Stimulated activated CD8-positive, alpha-beta memory T cell treated with anti-CD3 and anti-CD28 coated beads, Interleukin-12 subunit alpha, Interleukin-12 subunit beta, amount 100 ng/mL, for 24 hours (primary cell): Measurements from ENCODE around the gene KRTAP9-8.
"Not testable (repeated sequence)": the region's sequence is repeated elsewhere in the genome, so short reads cannot be mapped to it uniquely, and the experiment has no call there.

ENCODE experiments used
- DNase-seq: peaks from one replicate; pipeline ENCODE4 v3.0.0-alpha.2; 2020; ENCODE audit errors: extremely low read depth

The KRTAP9-8 gene

GRCh38 chr17:41237949-41238437 is at the start of gene KRTAP9-8:
TSS of gene KRTAP9-8 (plus strand) at chr17:41237999. CDS start at chr17:41238052, 53 bp downstream.
- not testable (repeated sequence) for DNase-seq

DNA sequence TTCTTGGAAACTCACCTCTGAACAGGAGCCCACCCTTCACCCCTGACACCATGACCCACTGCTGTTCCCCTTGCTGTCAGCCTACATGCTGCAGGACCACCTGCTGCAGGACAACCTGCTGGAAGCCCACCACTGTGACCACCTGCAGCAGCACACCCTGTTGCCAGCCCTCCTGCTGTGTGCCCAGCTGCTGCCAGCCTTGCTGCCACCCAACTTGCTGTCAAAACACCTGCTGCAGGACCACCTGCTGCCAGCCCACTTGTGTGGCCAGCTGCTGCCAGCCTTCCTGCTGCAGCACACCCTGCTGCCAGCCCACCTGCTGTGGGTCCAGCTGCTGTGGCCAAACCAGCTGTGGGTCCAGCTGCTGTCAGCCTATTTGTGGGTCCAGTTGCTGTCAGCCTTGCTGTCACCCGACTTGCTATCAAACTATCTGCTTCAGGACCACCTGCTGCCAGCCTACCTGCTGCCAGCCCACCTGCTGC is 47.9 kb upstream of the KRTAP9-8 start, which contains the start of gene KRTAP9-1:
TSS of gene KRTAP9-1 (plus strand) at position 51 of the 482 bp plus-strand sequence. CDS start at position 51, 0 bp downstream.
- DNase-seq = not testable (repeated sequence)

DNA sequence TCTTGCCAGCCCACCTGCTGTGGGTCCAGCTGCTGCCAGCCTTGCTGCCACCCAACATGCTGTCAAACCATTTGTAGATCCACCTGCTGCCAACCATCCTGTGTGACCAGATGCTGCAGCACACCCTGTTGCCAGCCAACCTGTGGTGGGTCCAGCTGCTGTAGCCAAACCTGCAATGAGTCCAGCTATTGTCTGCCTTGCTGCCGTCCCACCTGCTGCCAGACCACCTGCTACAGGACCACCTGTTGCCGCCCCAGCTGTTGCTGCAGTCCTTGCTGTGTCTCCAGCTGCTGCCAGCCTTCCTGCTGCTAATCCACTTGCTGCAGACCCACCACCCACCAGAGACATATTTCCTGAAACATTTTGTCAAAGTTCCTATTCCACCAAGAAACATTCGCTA is 47.5 kb upstream of the KRTAP9-8 start:
- DNase-seq = no peak

- no peak for DNase-seq
Measured at GRCh38 chr17:41196068-41196467, 41.7 kb upstream of the KRTAP9-8 start.

DNA sequence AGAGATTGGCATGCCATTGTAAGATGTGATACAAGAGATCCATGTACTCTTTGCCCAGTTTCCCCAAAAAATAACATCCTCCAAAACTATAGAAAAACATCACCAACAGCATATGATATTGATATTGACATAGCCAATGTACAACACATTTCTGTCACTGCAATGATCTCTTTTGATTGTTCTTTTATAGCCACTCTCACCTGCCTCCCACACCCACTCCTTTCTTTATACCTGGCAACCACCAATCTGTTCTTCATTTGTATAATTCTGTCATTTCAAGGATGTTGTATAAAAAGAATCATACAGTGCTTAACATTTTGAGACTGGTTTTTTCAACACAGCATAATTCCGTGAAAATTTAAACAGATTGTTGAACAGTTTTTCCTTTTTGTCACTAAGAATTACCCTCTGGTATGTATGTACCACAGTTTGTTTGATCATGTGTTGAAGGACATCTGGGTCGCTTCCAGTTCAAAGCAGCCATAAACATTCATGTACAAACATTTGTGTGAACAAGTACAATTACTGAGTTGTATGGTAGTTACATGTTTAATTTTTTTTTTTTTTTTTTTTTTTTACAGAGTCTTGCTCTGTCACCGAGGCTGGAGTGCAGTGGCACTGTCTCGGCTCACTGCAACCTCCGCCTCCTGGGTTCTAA is 38.2 kb upstream of the KRTAP9-8 start:
- DNase-seq = no peak

GRCh38 chr17:41211845-41212466 is 25.8 kb upstream of the KRTAP9-8 start:
- no peak for DNase-seq

DNA sequence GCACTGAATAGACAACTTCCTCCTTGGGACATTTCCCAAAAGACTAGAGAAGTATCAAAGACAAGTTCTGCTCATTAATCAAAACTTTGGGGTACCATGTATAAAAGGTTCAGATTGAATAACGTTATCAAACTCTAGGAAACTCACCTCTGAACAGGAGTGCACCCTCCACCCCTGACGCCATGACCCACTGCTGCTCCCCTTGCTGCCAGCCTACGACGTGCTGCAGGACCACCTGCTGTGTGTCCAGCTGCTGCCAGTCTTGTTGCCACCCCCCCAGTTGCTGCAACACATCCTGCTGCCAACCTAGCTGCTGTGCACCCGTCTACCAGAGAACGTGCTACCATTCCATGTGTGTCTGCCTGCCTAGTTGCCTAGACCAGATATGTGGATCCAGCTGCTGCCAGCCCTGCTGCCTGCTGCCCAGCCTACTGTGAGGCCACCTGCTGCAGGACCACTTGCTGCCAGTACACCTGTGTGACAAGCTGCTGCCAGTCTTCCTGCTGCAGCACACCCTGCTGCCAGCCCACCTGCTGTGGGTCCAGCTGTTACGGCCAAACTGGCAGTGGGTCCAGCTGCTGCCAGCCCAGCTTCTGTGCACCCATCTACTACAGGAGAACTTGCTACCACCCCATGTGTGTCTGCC is 25.2 kb upstream of the KRTAP9-8 start:
- no peak for DNase-seq

- no peak for DNase-seq
Measured at GRCh38 chr17:41215681-41216080, 22.1 kb upstream of the KRTAP9-8 start.

DNA sequence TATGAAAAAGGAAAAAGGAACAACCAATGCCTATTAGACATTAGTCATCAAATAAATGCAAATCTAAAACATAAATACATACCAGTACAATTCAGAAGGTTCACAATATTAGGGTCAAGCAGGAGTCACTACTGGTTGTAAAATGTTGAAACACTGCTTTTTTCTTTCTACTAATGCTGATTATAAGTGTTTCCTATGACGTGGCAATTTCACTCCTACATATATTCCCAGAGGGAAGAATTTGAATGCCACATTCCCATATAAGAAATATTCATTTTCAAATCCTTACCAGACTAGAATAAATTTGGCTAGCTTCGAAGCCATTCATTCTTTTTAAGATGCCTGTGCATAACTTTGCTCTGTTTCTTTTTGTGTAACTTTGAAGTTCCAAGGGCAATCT is 14.0 kb upstream of the KRTAP9-8 start:
- no peak for DNase-seq

- DNase-seq = no peak
Measured at GRCh38 chr17:41226051-41226450, 11.7 kb upstream of the KRTAP9-8 start.

GRCh38 chr17:41226598-41227095 is 11.2 kb upstream of the KRTAP9-8 start, which contains the start of gene KRTAP9-2:
TSS of gene KRTAP9-2 (plus strand) at chr17:41226648. CDS start at chr17:41226655, 7 bp downstream.
- not testable (repeated sequence) for DNase-seq

DNA sequence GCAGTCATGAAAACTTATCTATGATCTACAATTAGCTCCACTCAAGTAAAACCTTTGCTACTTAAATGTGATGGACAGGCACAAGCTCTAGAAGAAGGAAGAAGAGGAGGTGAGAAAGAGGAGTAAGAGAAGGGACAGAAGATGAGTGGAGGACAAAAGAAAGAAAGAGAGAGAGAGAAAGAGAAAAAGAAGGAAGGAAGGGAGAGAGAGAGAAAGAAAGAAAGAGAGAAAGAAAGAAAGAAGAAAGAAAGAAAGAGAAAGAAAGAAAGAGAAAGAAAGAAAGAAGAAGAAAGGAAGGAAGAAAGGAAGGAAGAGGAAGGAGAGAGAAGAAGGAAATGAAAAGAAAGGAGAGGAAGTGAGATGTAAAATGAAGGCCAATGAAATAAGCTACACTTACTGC is 7.7 kb upstream of the KRTAP9-8 start:
- DNase-seq = no peak

DNA sequence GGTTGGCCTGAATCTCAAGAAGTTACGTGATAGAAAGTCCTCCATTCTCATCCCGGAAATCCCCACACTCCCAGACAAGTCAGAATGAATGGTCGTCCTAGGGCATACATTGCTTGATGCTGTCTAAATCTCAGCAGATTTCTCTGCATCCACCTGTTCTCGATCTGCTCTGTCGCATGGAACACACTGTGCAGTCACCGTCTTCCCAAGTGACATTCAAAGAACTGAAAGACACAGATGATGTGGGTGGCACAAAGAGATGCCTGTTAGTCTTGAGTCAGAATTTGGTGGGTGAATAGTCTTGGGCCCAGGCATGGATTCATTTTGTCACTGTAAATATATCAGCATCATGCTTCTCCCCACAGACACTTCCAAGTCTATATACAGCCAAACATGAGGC is 6.1 kb upstream of the KRTAP9-8 start:
- no peak for DNase-seq

DNA sequence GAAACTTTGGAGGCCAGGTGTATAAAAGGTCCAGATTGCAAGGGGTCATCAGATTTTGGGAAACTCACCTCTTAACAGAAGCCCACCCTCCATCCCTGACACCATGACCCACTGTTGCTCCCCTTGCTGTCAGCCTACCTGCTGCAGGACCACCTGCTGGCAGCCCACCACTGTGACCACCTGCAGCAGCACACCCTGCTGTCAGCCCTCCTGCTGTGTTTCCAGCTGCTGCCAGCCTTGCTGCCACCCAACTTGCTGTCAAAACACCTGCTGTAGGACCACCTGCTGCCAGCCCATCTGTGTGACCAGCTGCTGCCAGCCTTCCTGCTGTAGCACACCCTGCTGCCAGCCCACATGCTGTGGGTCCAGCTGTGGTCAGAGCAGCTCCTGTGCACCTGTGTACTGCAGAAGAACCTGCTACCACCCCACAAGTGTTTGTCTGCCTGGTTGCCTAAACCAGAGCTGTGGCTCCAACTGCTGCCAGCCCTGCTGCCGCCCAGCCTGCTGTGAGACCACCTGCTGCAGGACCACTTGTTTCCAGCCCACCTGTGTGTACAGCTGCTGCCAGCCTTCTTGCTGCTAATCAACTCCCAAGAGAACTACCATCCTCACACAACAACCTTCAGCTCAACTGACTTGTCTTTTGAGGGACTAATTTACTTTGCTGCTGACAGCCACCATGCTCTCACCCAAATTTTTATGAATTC is 5.2 kb upstream of the KRTAP9-8 start, which contains the start of gene KRTAP9-3:
TSS of gene KRTAP9-3 (plus strand) at position 51 of the 707 bp plus-strand sequence. CDS start at position 104, 53 bp downstream.
- DNase-seq = not testable (repeated sequence)

DNA sequence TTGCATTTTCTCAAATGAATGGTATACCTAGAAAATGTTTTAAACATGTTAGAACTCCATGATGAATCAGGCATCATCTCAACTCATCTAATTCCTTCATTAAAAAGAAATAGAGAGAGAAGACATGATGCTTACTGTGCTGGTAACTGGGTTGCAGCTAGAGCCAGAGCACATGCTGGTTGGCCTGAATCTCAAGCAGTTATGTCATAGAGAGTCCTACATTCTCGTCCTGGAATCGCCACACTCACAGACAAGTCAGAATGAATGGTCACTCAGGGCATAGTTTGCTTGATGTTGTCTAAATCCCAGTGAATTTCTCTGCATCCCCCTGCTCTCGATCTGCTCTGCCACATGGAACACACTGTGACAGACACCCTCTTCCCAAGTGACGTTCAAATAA is 683 bp upstream of the KRTAP9-8 start:
- DNase-seq = not testable (repeated sequence)

GRCh38 chr17:41246995-41247787 is 9.4 kb downstream of the KRTAP9-8 start:
- DNase-seq = not testable (repeated sequence)

- not testable (repeated sequence) for DNase-seq
Measured at GRCh38 chr17:41249637-41250240, 11.9 kb downstream of the KRTAP9-8 start, which contains the start of gene KRTAP9-4. TSS of gene KRTAP9-4 (plus strand) at chr17:41249687. CDS start at chr17:41249721, 34 bp downstream.

GRCh38 chr17:41251261-41251660 is 13.5 kb downstream of the KRTAP9-8 start:
- DNase-seq = no peak

DNA sequence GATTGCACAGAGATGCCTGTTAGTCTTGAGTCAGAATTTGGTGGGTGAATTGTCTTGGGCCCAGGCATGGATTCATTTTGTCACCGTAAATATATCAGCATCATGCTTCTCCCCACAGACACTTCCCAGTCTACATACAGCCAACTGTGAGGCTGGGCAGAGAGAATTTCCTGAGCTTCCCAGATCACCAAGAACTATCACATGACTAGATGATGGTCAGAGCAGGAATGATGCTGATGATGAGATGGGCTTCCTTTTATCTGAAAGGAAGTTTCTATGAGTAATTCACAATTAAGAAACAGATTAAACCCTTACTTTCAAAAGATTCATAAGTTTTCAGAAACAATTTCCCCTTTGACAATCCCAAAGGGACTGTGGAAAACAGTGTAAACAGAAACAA is 17.1 kb downstream of the KRTAP9-8 start:
- no peak for DNase-seq
